ENCODE measurements around the gene SHD.

- TF ChIP-seq FOSL1 (IDR thresholded peaks at IDR 0.05; ENCODE audit: insufficient read depth, low read depth, low read length), result no peak
- TF ChIP-seq, protein P1, sequence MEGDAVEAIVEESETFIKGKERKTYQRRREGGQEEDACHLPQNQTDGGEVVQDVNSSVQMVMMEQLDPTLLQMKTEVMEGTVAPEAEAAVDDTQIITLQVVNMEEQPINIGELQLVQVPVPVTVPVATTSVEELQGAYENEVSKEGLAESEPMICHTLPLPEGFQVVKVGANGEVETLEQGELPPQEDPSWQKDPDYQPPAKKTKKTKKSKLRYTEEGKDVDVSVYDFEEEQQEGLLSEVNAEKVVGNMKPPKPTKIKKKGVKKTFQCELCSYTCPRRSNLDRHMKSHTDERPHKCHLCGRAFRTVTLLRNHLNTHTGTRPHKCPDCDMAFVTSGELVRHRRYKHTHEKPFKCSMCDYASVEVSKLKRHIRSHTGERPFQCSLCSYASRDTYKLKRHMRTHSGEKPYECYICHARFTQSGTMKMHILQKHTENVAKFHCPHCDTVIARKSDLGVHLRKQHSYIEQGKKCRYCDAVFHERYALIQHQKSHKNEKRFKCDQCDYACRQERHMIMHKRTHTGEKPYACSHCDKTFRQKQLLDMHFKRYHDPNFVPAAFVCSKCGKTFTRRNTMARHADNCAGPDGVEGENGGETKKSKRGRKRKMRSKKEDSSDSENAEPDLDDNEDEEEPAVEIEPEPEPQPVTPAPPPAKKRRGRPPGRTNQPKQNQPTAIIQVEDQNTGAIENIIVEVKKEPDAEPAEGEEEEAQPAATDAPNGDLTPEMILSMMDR (IDR thresholded peaks at IDR 0.05; ENCODE audit: control extremely low read depth in 1 of 3, insufficient read depth in 1 of 3, low read depth in 1 of 3, low read length in 3 of 3), result no peak
Observed at GRCh38 chr19:4294389-4294788, 15.3 kb downstream of the SHD start.
